HCT116 (cell line): Measurements from ENCODE around the gene ERP27. TPM values are rescaled to one million over a fixed set of nuclear protein-coding genes. Genes with fewer than 3 reads are reported as not detected.

ENCODE experiments used
- ATAC-seq: fragments of 200-7000 bp; cut with Tn5 transposase; 2 replicates; pipeline ENCODE4 v1.9.1; 2020; ENCODE audit warnings: mild to moderate bottlenecking, moderate library complexity
- BruUV-seq: library from RNA; stranded (reverse); fragments of 400-500 nt; replicated peaks from 2 replicates; lab custom pipeline; 2021; lab: Mats Ljungman, UMichigan
- CTCF ChIA-PET: fragments of 300-600 bp; sonication (Branson Sonifier 250); formaldehyde crosslinking; loops from one replicate; lab custom pipeline; 2021; ENCODE audit warnings: antibody characterized with exemption; lab: Charles Lee
- POLR2A ChIA-PET: fragments of 300-600, 350-600 bp; sonication (Branson Sonifier 250); formaldehyde crosslinking; loops from one replicate; lab custom pipeline; 2021; ENCODE audit warnings: antibody characterized with exemption; lab: Charles Lee
- RAD21 ChIA-PET, 2 experiments: fragments of 300-600 bp; sonication (Branson Sonifier 250); formaldehyde crosslinking; loops; one replicate each; lab custom pipeline; 2023; ENCODE audit warnings: low total read pairs in 2 of 2; ENCODE audit not compliant: uncharacterized antibody in 2 of 2, unreplicated experiment in 2 of 2, low non-redundant PET in 1 of 2; lab: Charles Lee
- DNase-seq: peaks from one replicate; pipeline ENCODE4 v3.0.0-alpha.2; 2010; ENCODE audit warnings: low read depth, low spot score
- H2AFZ ChIP-seq: fragments of 200-600 bp; shearing (Covaris generic), sonication (generic); 2 replicates; pipeline ENCODE4 v1.6.1; 2017; ENCODE audit warnings: low read depth, mixed run types, mixed read lengths, antibody characterized with exemption, low read length; ENCODE audit not compliant: poor library complexity, severe bottlenecking
- H3K27ac ChIP-seq: 2 replicates; pipeline ENCODE4 v1.5.1; 2012; ENCODE audit warnings: low read depth, low read length
- H3K27me3 ChIP-seq: fragments of 200-600 bp; sonication (generic); 2 replicates; pipeline ENCODE4 v1.6.1; 2016; ENCODE audit warnings: mixed run types, low read length, mixed read lengths; ENCODE audit not compliant: insufficient read depth
- H3K36me3 ChIP-seq, 2 experiments: fragments of 200-500 bp in 1 of 2; fragments of 200-600 bp in 1 of 2; sonication (Bioruptor generic) in 1 of 2; sonication (generic) in 1 of 2; 2 replicates each; pipeline versions ENCODE4 v1.5.1 to v1.6.1; 2014 to 2016; ENCODE audit warnings: low read length in 2 of 2, inconsistent platforms in 1 of 2, mixed read lengths in 1 of 2, mixed run types in 1 of 2; ENCODE audit not compliant: insufficient read depth in 2 of 2, control insufficient read depth in 1 of 2
- H3K4me1 ChIP-seq, 2 experiments: fragments of 200-600 bp in 1 of 2; sonication (generic) in 1 of 2; 2 replicates each; pipeline versions ENCODE4 v1.5.1 to v1.6.1; 2012 to 2017; ENCODE audit warnings: low read length in 2 of 2, inconsistent platforms in 1 of 2, mild to moderate bottlenecking in 1 of 2, mixed read lengths in 1 of 2, mixed run types in 1 of 2, moderate library complexity in 1 of 2; ENCODE audit not compliant: insufficient read depth in 2 of 2, control insufficient read depth in 1 of 2
- H3K4me2 ChIP-seq: fragments of 200-600 bp; sonication (generic); 2 replicates; pipeline ENCODE4 v1.6.1; 2017; ENCODE audit warnings: mixed run types, low read length, mixed read lengths
- H3K4me3 ChIP-seq, 2 experiments: fragments of 200-600 bp in 1 of 2; sonication (generic) in 1 of 2; replicated peaks in 1 of 2; 2 replicates each; pipeline ENCODE4 v1.5.1; 2011 to 2016; ENCODE audit warnings: low read length in 2 of 2, control low read depth in 1 of 2, low read depth in 1 of 2, mild to moderate bottlenecking in 1 of 2, mixed read lengths in 1 of 2, mixed run types in 1 of 2
- H3K79me2 ChIP-seq: fragments of 200-600 bp; sonication (generic); 2 replicates; pipeline ENCODE4 v1.6.1; 2017; ENCODE audit warnings: mild to moderate bottlenecking, mixed run types, low read length, moderate library complexity, mixed read lengths; ENCODE audit not compliant: insufficient read depth
- H3K9ac ChIP-seq: fragments of 200-600 bp; sonication (generic); 2 replicates; pipeline ENCODE4 v1.6.1; 2016; ENCODE audit warnings: low read length, mixed read lengths
- H3K9me2 ChIP-seq: fragments of 200-600 bp; sonication (generic), shearing (Covaris generic); 2 replicates; pipeline ENCODE4 v1.6.1; 2017; ENCODE audit warnings: mixed run types, mild to moderate bottlenecking, moderate library complexity; ENCODE audit not compliant: insufficient read depth
- H3K9me3 ChIP-seq, 2 experiments: fragments of 200-500 bp in 1 of 2; fragments of 200-600 bp in 1 of 2; sonication (Bioruptor generic) in 1 of 2; sonication (generic) in 1 of 2; 2 replicates each; pipeline ENCODE4 v1.6.1; 2014 to 2017; ENCODE audit warnings: low read length in 2 of 2, mixed read lengths in 2 of 2, inconsistent platforms in 1 of 2, low read depth in 1 of 2, mild to moderate bottlenecking in 1 of 2, mixed run types in 1 of 2, moderate library complexity in 1 of 2; ENCODE audit not compliant: control insufficient read depth in 1 of 2, insufficient read depth in 1 of 2
- H4K20me1 ChIP-seq: fragments of 200-600 bp; sonication (generic), shearing (Covaris generic); 2 replicates; pipeline ENCODE4 v1.6.1; 2017; ENCODE audit warnings: mixed run types, mild to moderate bottlenecking, moderate library complexity; ENCODE audit not compliant: insufficient read depth
- CEBPB ChIP-seq: IDR thresholded peaks from 2 replicates; pipeline ENCODE4 v1.6.1; 2012; ENCODE audit warnings: low read depth
- EGR1 ChIP-seq: IDR thresholded peaks from 2 replicates; pipeline ENCODE4 v1.6.1; 2012; ENCODE audit warnings: low read depth
- ELF1 ChIP-seq: IDR thresholded peaks from 2 replicates; pipeline ENCODE4 v1.6.1; 2012; ENCODE audit warnings: low read depth, borderline replicate concordance
- EZH2phosphoT487 ChIP-seq: fragments of 200-600 bp; IDR thresholded peaks from 2 replicates; pipeline ENCODE4 v1.6.1; 2018; ENCODE audit warnings: antibody characterized with exemption, borderline replicate concordance
- FOSL1 ChIP-seq: IDR thresholded peaks from 2 replicates; pipeline ENCODE4 v1.6.1; 2012; ENCODE audit warnings: low read depth
- POLR2A ChIP-seq: IDR thresholded peaks from 2 replicates; pipeline ENCODE4 v1.7.0; 2011; ENCODE audit warnings: borderline replicate concordance; ENCODE audit not compliant: insufficient read depth, insufficient read length; ENCODE audit errors: extremely low read depth
- POLR2AphosphoS5 ChIP-seq: IDR thresholded peaks from 2 replicates; pipeline ENCODE4 v1.6.1; 2011; ENCODE audit warnings: mild to moderate bottlenecking, low read depth, low read length, moderate library complexity
- RAD21 ChIP-seq: IDR thresholded peaks from 2 replicates; pipeline ENCODE4 v1.6.1; 2012; ENCODE audit warnings: low read depth, mild to moderate bottlenecking
- SIN3A ChIP-seq: IDR thresholded peaks from 2 replicates; pipeline ENCODE4 v1.6.1; 2012; ENCODE audit warnings: low read depth
- TCF7L2 ChIP-seq: IDR thresholded peaks from 2 replicates; pipeline ENCODE4 v1.7.0; 2011; ENCODE audit warnings: borderline replicate concordance, inconsistent platforms; ENCODE audit not compliant: insufficient read depth, insufficient read length; ENCODE audit errors: extremely low read depth
- YY1 ChIP-seq: IDR thresholded peaks from 2 replicates; pipeline ENCODE4 v1.6.1; 2011; ENCODE audit warnings: low read length, low read depth, moderate library complexity, mild to moderate bottlenecking; ENCODE audit not compliant: insufficient replicate concordance; ENCODE audit errors: extremely low read depth
- ZNF274 ChIP-seq: fragments of 200-500 bp; sonication (Bioruptor generic); IDR thresholded peaks from 2 replicates; pipeline ENCODE4 v1.6.1; 2014; ENCODE audit warnings: mild to moderate bottlenecking, low read depth, low read length, inconsistent platforms
- intact Hi-C: fragments of 100-400 bp; cut with micrococcal nuclease; formaldehyde crosslinking; loops from 2 replicates; pipeline ENCODE4 v1.10.0; 2022
- total RNA-seq: library from RNA; stranded (reverse); gene quantifications from one replicate; pipeline ENCODE4 v1.2.1, GENCODE V29; 2021; ENCODE audit not compliant: unreplicated experiment
- TF ChIP-seq, protein P1 (sequence below): IDR thresholded peaks from 2 replicates; pipeline ENCODE4 v1.6.1; 2011; ENCODE audit warnings: mild to moderate bottlenecking, low read length, moderate library complexity; ENCODE audit not compliant: insufficient replicate concordance; ENCODE audit errors: extremely low read depth

ERP27 gene
- total RNA-seq, 1 experiment from 2014 or later, result 0.39 TPM

- Histone ChIP-seq H3K4me1 (no peaks in the 10 kb centered on the region), H3K9me2 (no peaks in the 10 kb centered on the region), H3K9ac (no peak overlapping the region), H3K4me2 (no peak overlapping the region), H3K4me3 (no peak overlapping the region), H3K36me3 (no peaks in the 10 kb centered on the region), H3K27ac (no peak overlapping the region), H3K9me3 (no peaks in the 10 kb centered on the region), H2AFZ (no peak overlapping the region), H3K79me2 (no peaks in the 10 kb centered on the region), H4K20me1 (no peaks in the 10 kb centered on the region), H3K27me3 (no peaks in the 10 kb centered on the region)
- no peak for TF ChIP-seq POLR2AphosphoS5
- TF ChIP-seq YY1, result no peak
- POLR2A ChIA-PET, result no interaction called here
- intact Hi-C loops, result no loop called here
- RAD21 ChIA-PET, result no interaction called here
- DNase-seq (no peak), ATAC-seq (no peak)
- CTCF ChIA-PET, result interaction anchor here (1.5 kb wide), 1 partner anchor 13 kb away, joined by 3 read pairs; no protein-coding TSS in a partner anchor
- no TSS peak for BruUV-seq
Measured at GRCh38 chr12:14896521-14897169, 41.7 kb downstream of the ERP27 start.

DNA sequence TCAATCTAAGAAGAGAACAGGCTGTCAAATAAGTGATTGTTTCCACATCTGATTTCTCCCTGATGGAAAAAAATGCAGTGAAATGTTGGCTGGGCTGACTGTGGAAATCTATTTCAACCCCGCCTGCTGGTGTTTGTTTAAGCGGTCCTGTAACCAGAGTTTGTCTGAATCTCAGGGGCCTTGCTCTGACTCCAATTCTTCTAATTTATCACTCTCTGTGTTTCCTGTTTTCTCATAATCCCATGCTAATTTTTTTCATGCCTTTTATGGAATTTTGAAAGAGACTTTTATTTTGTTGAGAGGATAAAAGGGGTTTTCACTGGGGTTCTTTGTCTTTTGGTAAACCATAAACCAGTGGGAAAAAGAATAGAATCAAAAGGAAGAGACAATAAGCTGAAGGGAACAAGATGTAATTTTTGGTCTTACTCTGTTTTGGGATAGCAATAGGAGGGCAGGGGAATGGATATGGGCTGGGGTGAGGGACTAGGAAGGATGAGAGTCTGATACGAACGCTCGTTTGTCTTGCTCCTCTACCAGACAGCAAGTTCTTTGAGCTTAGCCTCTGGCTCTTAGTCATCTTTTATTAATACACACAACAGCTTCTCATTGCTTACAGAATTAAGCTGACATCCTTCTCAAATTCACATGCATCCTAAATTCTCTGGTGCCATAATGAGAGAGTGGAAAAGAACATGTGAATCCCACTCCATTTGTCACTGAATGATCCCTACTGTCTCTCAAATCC lies 44.7 kb downstream of the ERP27 start:
- H2AFZ ChIP-seq, result no peak overlapping the region
- ATAC-seq, result no peak
- no TSS peak for BruUV-seq

More for the DNA sequence above, 44.7 kb downstream of the ERP27 start:
- CTCF ChIA-PET, result no interaction called here
- H3K27me3 ChIP-seq, result no peaks in the 10 kb centered on the region
- H3K4me1 ChIP-seq, result no peaks in the 10 kb centered on the region
- no peaks in the 10 kb centered on the region for H3K79me2 ChIP-seq
- no peaks in the 10 kb centered on the region for H3K9me3 ChIP-seq
- POLR2A ChIA-PET, result no interaction called here
- H3K4me2 ChIP-seq, result no peak overlapping the region
- H3K9ac ChIP-seq, result no peak overlapping the region
- no peaks in the 10 kb centered on the region for H3K9me2 ChIP-seq
- RAD21 ChIA-PET, result no interaction called here
- H3K4me3 ChIP-seq, result no peak overlapping the region
- no peak overlapping the region for H3K27ac ChIP-seq
- H3K36me3 ChIP-seq, result no peaks in the 10 kb centered on the region
- intact Hi-C loops, result no loop called here
- DNase-seq, result no peak
- TF ChIP-seq ZNF274, result no peak
- no peak for TF ChIP-seq TCF7L2
- no peak for TF ChIP-seq EGR1
- no peak for TF ChIP-seq CEBPB
- TF ChIP-seq, protein P1, sequence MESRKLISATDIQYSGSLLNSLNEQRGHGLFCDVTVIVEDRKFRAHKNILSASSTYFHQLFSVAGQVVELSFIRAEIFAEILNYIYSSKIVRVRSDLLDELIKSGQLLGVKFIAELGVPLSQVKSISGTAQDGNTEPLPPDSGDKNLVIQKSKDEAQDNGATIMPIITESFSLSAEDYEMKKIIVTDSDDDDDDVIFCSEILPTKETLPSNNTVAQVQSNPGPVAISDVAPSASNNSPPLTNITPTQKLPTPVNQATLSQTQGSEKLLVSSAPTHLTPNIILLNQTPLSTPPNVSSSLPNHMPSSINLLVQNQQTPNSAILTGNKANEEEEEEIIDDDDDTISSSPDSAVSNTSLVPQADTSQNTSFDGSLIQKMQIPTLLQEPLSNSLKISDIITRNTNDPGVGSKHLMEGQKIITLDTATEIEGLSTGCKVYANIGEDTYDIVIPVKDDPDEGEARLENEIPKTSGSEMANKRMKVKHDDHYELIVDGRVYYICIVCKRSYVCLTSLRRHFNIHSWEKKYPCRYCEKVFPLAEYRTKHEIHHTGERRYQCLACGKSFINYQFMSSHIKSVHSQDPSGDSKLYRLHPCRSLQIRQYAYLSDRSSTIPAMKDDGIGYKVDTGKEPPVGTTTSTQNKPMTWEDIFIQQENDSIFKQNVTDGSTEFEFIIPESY, result no peak
- TF ChIP-seq SIN3A, result no peak
- no peak for TF ChIP-seq ELF1
- no peak for TF ChIP-seq RAD21
- no peak for TF ChIP-seq POLR2A
- TF ChIP-seq FOSL1, result no peak
- no peak for TF ChIP-seq POLR2AphosphoS5
- no peak for TF ChIP-seq EZH2phosphoT487
- TF ChIP-seq, all 23 proteins: peak for 0
- H4K20me1 ChIP-seq, result no peaks in the 10 kb centered on the region
